ENCODE results near the gene NEURL1B. TPM values are rescaled to one million over a fixed set of nuclear protein-coding genes. Genes with fewer than 3 reads are reported as not detected.

The NEURL1B gene
- total RNA-seq, 2 donors from 2014 or later, result 17.3 to 17.6 TPM

- DNase-seq (ENCODE audit: low spot score) (no peak), ATAC-seq (ENCODE audit: insufficient number of reproducible peaks, low FRiP score, low read depth) (no peak)
- Histone ChIP-seq H3K27ac (no peak overlapping the region), H3K4me3 (no peak overlapping the region), H3K4me1 (ENCODE audit: control insufficient read depth in 1 of 2, low read depth in 2 of 2) (no peaks in the 10 kb centered on the region), H3K9me3 (no peaks in the 10 kb centered on the region), H3K36me3 (no peaks in the 10 kb centered on the region), H3K27me3 (replicated peaks; ENCODE audit: insufficient read depth) (no peaks in the 10 kb centered on the region)
- no peak for TF ChIP-seq CTCF (IDR thresholded peaks at IDR 0.05)
Measured at GRCh38 chr5:172594431-172594830, 46.6 kb upstream of the NEURL1B start.

- no peak for ATAC-seq (ENCODE audit: insufficient number of reproducible peaks, low FRiP score, low read depth)
- H3K36me3 ChIP-seq, result no peaks in the 10 kb centered on the region
- H3K9me3 ChIP-seq, result no peaks in the 10 kb centered on the region
- H3K27me3 ChIP-seq (replicated peaks; ENCODE audit: insufficient read depth), result no peaks in the 10 kb centered on the region
- no peaks in the 10 kb centered on the region for H3K4me1 ChIP-seq (ENCODE audit: control insufficient read depth in 1 of 2, low read depth in 2 of 2)
- no peak for TF ChIP-seq CTCF (IDR thresholded peaks at IDR 0.05)
- DNase-seq (ENCODE audit: low spot score), result no peak
- no peak overlapping the region for H3K27ac ChIP-seq
- no peak overlapping the region for H3K4me3 ChIP-seq
Measured at GRCh38 chr5:172594867-172595466, 46.1 kb upstream of the NEURL1B start.

GRCh38 chr5:172595596-172596455 is 45.2 kb upstream of the NEURL1B start:
- H3K4me3 ChIP-seq, result no peak overlapping the region
- ATAC-seq (ENCODE audit: insufficient number of reproducible peaks, low FRiP score, low read depth) (no peak), DNase-seq (ENCODE audit: low spot score) (no peak)
- no peaks in the 10 kb centered on the region for H3K27me3 ChIP-seq (replicated peaks; ENCODE audit: insufficient read depth)
- H3K36me3 ChIP-seq, result no peaks in the 10 kb centered on the region
- peaks cover 0 to 6% of the 10 kb centered on the region in 2 donors for H3K4me1 ChIP-seq (ENCODE audit: control insufficient read depth in 1 of 2, low read depth in 2 of 2)
- no peak overlapping the region for H3K27ac ChIP-seq
- H3K9me3 ChIP-seq, result no peaks in the 10 kb centered on the region
- no peak for TF ChIP-seq CTCF (IDR thresholded peaks at IDR 0.05)

GRCh38 chr5:172596638-172597231 is 44.3 kb upstream of the NEURL1B start:
- ATAC-seq (ENCODE audit: insufficient number of reproducible peaks, low FRiP score, low read depth) (no peak), DNase-seq (ENCODE audit: low spot score) (no peak)
- Histone ChIP-seq H3K4me3 (no peak overlapping the region), H3K4me1 (ENCODE audit: control insufficient read depth in 1 of 2, low read depth in 2 of 2) (peaks cover 0 to 8% of the 10 kb centered on the region in 2 donors), H3K27ac (no peak overlapping the region), H3K36me3 (no peaks in the 10 kb centered on the region), H3K27me3 (replicated peaks; ENCODE audit: insufficient read depth) (no peaks in the 10 kb centered on the region), H3K9me3 (no peaks in the 10 kb centered on the region)
- no peak for TF ChIP-seq CTCF (IDR thresholded peaks at IDR 0.05)

- peaks cover 0 to 11% of the 10 kb centered on the region in 2 donors for H3K4me1 ChIP-seq (ENCODE audit: control insufficient read depth in 1 of 2, low read depth in 2 of 2)
- no peak for DNase-seq (ENCODE audit: low spot score)
- H3K9me3 ChIP-seq, result no peaks in the 10 kb centered on the region
- no peak for TF ChIP-seq CTCF (IDR thresholded peaks at IDR 0.05)
- H3K27me3 ChIP-seq (replicated peaks; ENCODE audit: insufficient read depth), result no peaks in the 10 kb centered on the region
- ATAC-seq (ENCODE audit: insufficient number of reproducible peaks, low FRiP score, low read depth), result no peak
- no peak overlapping the region for H3K4me3 ChIP-seq
- H3K27ac ChIP-seq, result no peak overlapping the region
- no peaks in the 10 kb centered on the region for H3K36me3 ChIP-seq
Measured at GRCh38 chr5:172597755-172598155, 43.3 kb upstream of the NEURL1B start.
